ENCODE results near the gene PPFIA2.

- TF ChIP-seq GATA3 (IDR thresholded peaks at IDR 0.05; ENCODE audit: low read depth, low read length) (no peak), GATA2 (IDR thresholded peaks at IDR 0.05; ENCODE audit: low read depth, low read length) (no peak)
Measured at GRCh38 chr12:81722004-81722403, 37.1 kb downstream of the PPFIA2 start.
